ENCODE results near the gene SEC16A.

SEC16A gene

GRCh38 chr9:136391737-136392537 is 90.9 kb downstream of the SEC16A start:
- CTCF ChIA-PET: no interaction called here
- Mint-ChIP-seq H3K36me3 (peaks cover 32% of the 10 kb centered on the region), H3K4me1 (no peaks in the 10 kb centered on the region), H3K27me3 (no peaks in the 10 kb centered on the region), H3K27ac (no peak overlapping the region), H3K9me3 (no peaks in the 10 kb centered on the region), H3K4me3 (no peak overlapping the region)
- DNase-seq: no peak

All from activated naive CD4-positive, alpha-beta T cell treated with anti-CD3 and anti-CD28 coated beads, Interleukin-2, amount 10 ng/mL, durations not matched to agents 7 days and 5 days (primary cell).